H9 (cell line): ENCODE data around the gene SLC6A19. TPM values are rescaled to one million over a fixed set of nuclear protein-coding genes. Genes with fewer than 3 reads are reported as not detected.

Source experiments
- DNase-seq: peaks from one replicate; pipeline ENCODE4 v3.0.0-alpha.2; 2017
- H2AFZ ChIP-seq: one replicate; pipeline ENCODE4 v1.6.1; 2013; ENCODE audit warnings: mild to moderate bottlenecking, low read length, control low read depth, moderate library complexity
- H2AK5ac ChIP-seq: 2 replicates; pipeline ENCODE4 v1.6.1; 2013; ENCODE audit warnings: low read length, control low read depth, mixed read lengths; ENCODE audit not compliant: insufficient read length
- H2BK120ac ChIP-seq: one replicate; pipeline ENCODE4 v1.6.1; 2013; ENCODE audit warnings: low read depth, mild to moderate bottlenecking, low read length, control low read depth, inconsistent platforms; ENCODE audit not compliant: poor library complexity, severe bottlenecking
- H2BK12ac ChIP-seq: 2 replicates; pipeline ENCODE4 v1.6.1; 2013; ENCODE audit warnings: low read length, control low read depth, mixed read lengths, low read depth; ENCODE audit not compliant: insufficient read length
- H2BK15ac ChIP-seq: 2 replicates; pipeline ENCODE4 v1.6.1; 2013; ENCODE audit warnings: low read depth, low read length, control low read depth
- H2BK20ac ChIP-seq: one replicate; pipeline ENCODE4 v1.6.1; 2013; ENCODE audit warnings: low read depth, mild to moderate bottlenecking, low read length, control low read depth, inconsistent platforms; ENCODE audit not compliant: poor library complexity, severe bottlenecking
- H2BK5ac ChIP-seq: 2 replicates; pipeline ENCODE4 v1.6.1; 2013; ENCODE audit warnings: low read length, control low read depth, mixed read lengths; ENCODE audit not compliant: insufficient read length
- H3K14ac ChIP-seq: 2 replicates; pipeline ENCODE4 v1.6.1; 2013; ENCODE audit warnings: low read length, control low read depth; ENCODE audit not compliant: insufficient read depth
- H3K18ac ChIP-seq: 2 replicates; pipeline ENCODE4 v1.6.1; 2013; ENCODE audit warnings: low read depth, mild to moderate bottlenecking, mixed read lengths, low read length, control low read depth; ENCODE audit not compliant: insufficient read length
- H3K23ac ChIP-seq: 2 replicates; pipeline ENCODE4 v1.6.1; 2013; ENCODE audit warnings: low read length, control low read depth, mixed read lengths, low read depth; ENCODE audit not compliant: insufficient read length
- H3K23me2 ChIP-seq: 2 replicates; pipeline ENCODE4 v1.6.1; 2013; ENCODE audit warnings: low read depth, mild to moderate bottlenecking, mixed read lengths, low read length, control low read depth; ENCODE audit not compliant: insufficient read length, poor library complexity, severe bottlenecking
- H3K27ac ChIP-seq: 2 replicates; pipeline ENCODE4 v1.5.1; 2013; ENCODE audit warnings: low read length, control low read depth, mixed read lengths, low read depth; ENCODE audit not compliant: insufficient read length
- H3K27me3 ChIP-seq: 2 replicates; pipeline ENCODE4 v1.6.1; 2013; ENCODE audit warnings: low read length, control low read depth, inconsistent platforms; ENCODE audit not compliant: insufficient read depth
- H3K4ac ChIP-seq: 2 replicates; pipeline ENCODE4 v1.6.1; 2013; ENCODE audit warnings: low read depth, mild to moderate bottlenecking, control low read depth, inconsistent platforms, low read length, moderate library complexity
- H3K4me1 ChIP-seq: 2 replicates; pipeline ENCODE4 v1.6.1; 2013; ENCODE audit warnings: low read length, control low read depth, inconsistent platforms; ENCODE audit not compliant: insufficient read depth
- H3K4me2 ChIP-seq: 2 replicates; pipeline ENCODE4 v1.6.1; 2013; ENCODE audit warnings: low read length, control low read depth, mixed read lengths; ENCODE audit not compliant: insufficient read length, insufficient read depth
- H3K56ac ChIP-seq: 2 replicates; pipeline ENCODE4 v1.6.1; 2013; ENCODE audit warnings: low read depth, mild to moderate bottlenecking, mixed read lengths, low read length, control low read depth; ENCODE audit not compliant: insufficient read length
- H3K79me1 ChIP-seq: 2 replicates; pipeline ENCODE4 v1.6.1; 2013; ENCODE audit warnings: low read depth, mild to moderate bottlenecking, moderate library complexity, low read length, control low read depth, inconsistent platforms; ENCODE audit not compliant: insufficient read depth, poor library complexity, severe bottlenecking
- H3K79me2 ChIP-seq: 2 replicates; pipeline ENCODE4 v1.6.1; 2013; ENCODE audit warnings: low read length, control low read depth, inconsistent platforms; ENCODE audit not compliant: insufficient read depth
- H3K9ac ChIP-seq: 2 replicates; pipeline ENCODE4 v1.6.1; 2013; ENCODE audit warnings: low read length, control low read depth, mixed read lengths; ENCODE audit not compliant: insufficient read length; ENCODE audit errors: extremely low read depth
- H3K9me3 ChIP-seq: one replicate; pipeline ENCODE4 v1.6.1; 2013; ENCODE audit warnings: low read depth, low read length, inconsistent platforms; ENCODE audit not compliant: control insufficient read depth
- H3T11ph ChIP-seq: one replicate; pipeline ENCODE4 v1.6.1; 2013; ENCODE audit warnings: mild to moderate bottlenecking, low read length, control low read depth, inconsistent platforms
- H4K20me1 ChIP-seq: one replicate; pipeline ENCODE4 v1.6.1; 2013; ENCODE audit not compliant: control insufficient read depth, insufficient read length, insufficient read depth
- H4K5ac ChIP-seq: 2 replicates; pipeline ENCODE4 v1.6.1; 2013; ENCODE audit warnings: low read depth, mild to moderate bottlenecking, mixed read lengths, low read length, control low read depth; ENCODE audit not compliant: insufficient read length
- H4K8ac ChIP-seq: replicated peaks from 2 replicates; pipeline ENCODE4 v1.6.1; 2013; ENCODE audit warnings: low read length, control low read depth, mixed read lengths, low read depth; ENCODE audit not compliant: insufficient read length
- H4K91ac ChIP-seq: 2 replicates; pipeline ENCODE4 v1.6.1; 2013; ENCODE audit warnings: low read depth, mild to moderate bottlenecking, moderate library complexity, mixed read lengths, low read length, control low read depth; ENCODE audit not compliant: insufficient read length
- H3K27ac Mint-ChIP-seq, 3 experiments: 2 replicates in 2 of 3; 3 replicates in 1 of 3; pipeline ENCODE4 v1.8.0; 2020 to 2021; ENCODE audit warnings: mixed read lengths in 3 of 3, mild to moderate bottlenecking in 1 of 3, moderate library complexity in 1 of 3
- H3K27me3 Mint-ChIP-seq: 2 replicates; pipeline ENCODE4 v1.8.0; 2021; ENCODE audit warnings: low read depth, mild to moderate bottlenecking, moderate library complexity, mixed read lengths
- H3K36me3 Mint-ChIP-seq, 3 experiments: 2 replicates in 2 of 3; 3 replicates in 1 of 3; pipeline ENCODE4 v1.8.0; 2020 to 2021; ENCODE audit warnings: low read depth in 3 of 3, mixed read lengths in 3 of 3; ENCODE audit not compliant: insufficient read depth in 1 of 3
- H3K4me1 Mint-ChIP-seq, 2 experiments: 2 replicates each; pipeline ENCODE4 v1.8.0; 2020; ENCODE audit warnings: mixed read lengths in 2 of 2
- H3K4me3 Mint-ChIP-seq, 2 experiments: 2 replicates in 1 of 2; 3 replicates in 1 of 2; pipeline ENCODE4 v1.8.0; 2020 to 2021; ENCODE audit warnings: mild to moderate bottlenecking in 2 of 2, mixed read lengths in 2 of 2, moderate library complexity in 1 of 2
- H3K9me3 Mint-ChIP-seq, 2 experiments: 2 replicates in 1 of 2; 3 replicates in 1 of 2; pipeline ENCODE4 v1.8.0; 2020; ENCODE audit warnings: mild to moderate bottlenecking in 2 of 2, mixed read lengths in 2 of 2, moderate library complexity in 1 of 2
- CTCF ChIP-seq: fragments of 200-600 bp; sonication (generic); conservative IDR thresholded peaks from 3 replicates; pipeline ENCODE4 v1.8.0; 2021; ENCODE audit warnings: antibody characterized with exemption, mild to moderate bottlenecking
- WGBS: extraction: QIAGEN DNeasy Blood & Tissue Kit; methylation state at CpG from one replicate; pipeline ENCODE4 v1.1.7; 2013; ENCODE audit warnings: missing lambda C conversion rate, low lambda C conversion rate, mixed read lengths; ENCODE audit not compliant: insufficient read length; ENCODE audit errors: extremely low coverage; 5-methylcytosine and 5-hydroxymethylcytosine counted together
- total RNA-seq: library from RNA; stranded (reverse); gene quantifications from 2 replicates; pipeline ENCODE4 v1.2.1, GENCODE V29; 2021

SLC6A19 gene
- total RNA-seq, 1 experiment from 2014 or later, result not detected

GRCh38 chr5:1219768-1220100, 18.3 kb downstream of the SLC6A19 start:
- Histone ChIP-seq H2BK5ac (no peak overlapping the region), H4K5ac (no peak overlapping the region), H3K79me1 (no peaks in the 10 kb centered on the region), H3K9me3 (no peaks in the 10 kb centered on the region), H2BK12ac (no peak overlapping the region), H4K20me1 (no peaks in the 10 kb centered on the region), H3K27me3 (no peaks in the 10 kb centered on the region), H3K4me2 (no peak overlapping the region), H2BK15ac (no peak overlapping the region), H3K56ac (no peak overlapping the region), H3K79me2 (no peaks in the 10 kb centered on the region), H3K9ac (no peak overlapping the region), H2AFZ (no peak overlapping the region), H3K23ac (no peak overlapping the region), H3K23me2 (no peaks in the 10 kb centered on the region), H2AK5ac (no peak overlapping the region), H3K14ac (no peak overlapping the region), H3T11ph (no peak overlapping the region), H2BK120ac (no peak overlapping the region), H3K18ac (no peak overlapping the region), H3K27ac (no peak overlapping the region), H4K8ac (no peak overlapping the region), H3K4me1 (no peaks in the 10 kb centered on the region), H2BK20ac (no peak overlapping the region), H4K91ac (no peak overlapping the region), H3K4ac (no peak overlapping the region)
- no CpG with 5 or more reads among the region's 11 CpGs for WGBS
- DNase-seq, result no peak
- Mint-ChIP-seq H3K36me3 (no peaks in the 10 kb centered on the region; a peak in 1 of 7 replicates), H3K4me3 (no peak overlapping the region), H3K9me3 (peaks cover 0 to 8% of the 10 kb centered on the region in 2 experiments; a peak in 3 of 5 replicates), H3K27me3 (peaks cover 10% of the 10 kb centered on the region), H3K27ac (peak overlapping the region in 1 of 3 experiments; percentile 57; a peak in 1 of 7 replicates), H3K4me1 (peaks cover 3 to 6% of the 10 kb centered on the region in 2 experiments; a peak in 2 of 4 replicates)
- TF ChIP-seq CTCF, result no peak
